Adrenal gland (tissue), 12 donors: ENCODE results near the gene MAP3K9. TPM values are rescaled to one million over a fixed set of nuclear protein-coding genes. Genes with fewer than 3 reads are reported as not detected.
"Not testable (repeated sequence)": the region's sequence is repeated elsewhere in the genome, so short reads cannot be mapped to it uniquely, and the experiment has no call there.

Experiments
- DNase-seq, 7 donors: peaks; one replicate each; pipeline ENCODE4 v3.0.0-alpha.2; 2019 to 2020
- H3K27ac ChIP-seq, 5 donors: fragments of 200-600 bp; sonication (generic) in 4 of 5; 1 replicate in 3 of 5; 2 replicates in 2 of 5; pipeline versions ENCODE4 v1.5.1 to v1.8.0; 2016 to 2020; ENCODE audit warnings: mild to moderate bottlenecking in 1 of 5
- H3K27me3 ChIP-seq: fragments of 200-600 bp; 2 replicates; pipeline ENCODE4 v1.8.0; 2021
- H3K36me3 ChIP-seq, 2 donors: fragments of 200-600 bp; replicated peaks in 1 of 2; 1 replicate in 1 of 2; 2 replicates in 1 of 2; pipeline versions ENCODE4 v1.5.1 to v1.8.0; 2018 to 2022
- H3K4me1 ChIP-seq, 2 donors: fragments of 200-600 bp; replicated peaks in 1 of 2; 1 replicate in 1 of 2; 2 replicates in 1 of 2; pipeline versions ENCODE4 v1.5.1 to v1.8.0; 2018 to 2021
- H3K4me3 ChIP-seq, 4 donors: fragments of 200-600 bp; sonication (generic) in 3 of 4; one replicate each; pipeline ENCODE4 v1.5.1; 2016 to 2018
- H3K9me3 ChIP-seq, 3 donors: fragments of 200-600 bp; sonication (generic) in 1 of 3; replicated peaks in 1 of 3; 1 replicate in 2 of 3; 2 replicates in 1 of 3; pipeline versions ENCODE4 v1.5.1 to v1.8.0; 2016 to 2021
- CTCF ChIP-seq, 6 experiments: fragments of 450-650 bp in 4 of 6; fragments of 200-600 bp in 2 of 6; sonication (generic) in 1 of 6; IDR thresholded peaks; 1 replicate in 5 of 6; 2 replicates in 1 of 6; pipeline versions ENCODE4 v1.5.1 to v1.8.0; 2016 to 2021; ENCODE audit warnings: antibody characterized with exemption in 6 of 6, mild to moderate bottlenecking in 2 of 6, moderate library complexity in 1 of 6
- POLR2A ChIP-seq, 2 donors: fragments of 450-650 bp; IDR thresholded peaks; one replicate each; pipeline ENCODE4 v1.6.1; 2017; ENCODE audit warnings: antibody characterized with exemption in 2 of 2, mild to moderate bottlenecking in 2 of 2, moderate library complexity in 1 of 2
- WGBS, 4 donors: extraction: QIAGEN DNeasy Blood & Tissue Kit in 2 of 4; methylation state at CpG; one replicate each; pipeline versions ENCODE4 v1.1.5 to v1.1.7; 2013 to 2017; 5-methylcytosine and 5-hydroxymethylcytosine counted together
- intact Hi-C, 2 donors: fragments of 100-400 bp; cut with DNase I; formaldehyde crosslinking; loops; one replicate each; pipeline versions ENCODE4 v1.14.1 to v1.15.0; 2022 to 2023
- polyA plus RNA-seq, 3 donors: library from polyadenylated mRNA; stranded (reverse); fragments of 200-250 nt in 2 of 3; fragments of 350-450 nt in 1 of 3; fragmentation: Illumina TruSeq in 1 of 3; extraction: RNeasy Lipid Tissue Mini Kit (QIAGEN cat#74804) in 1 of 3; gene quantifications; one replicate each; pipeline ENCODE4 v1.2.3, GENCODE V29; 2013 to 2014
- total RNA-seq, 9 donors: library from RNA; depleted of rRNA in 4 of 9; stranded (reverse); fragments of >200 nt in 4 of 9; fragments of 120-200 nt in 1 of 9; fragmentation: NEBNext Ultra II Directional in 1 of 9; extraction: Animal tissue kit (Norgen Biotek cat#: 25700) in 1 of 9; gene quantifications; one replicate each; pipeline versions ENCODE4 v1.1.0 to v1.2.4, GENCODE V29; 2013 to 2023
- donor health status: healthy with polysubstance abuse.
- donor health status: Bipolar disorder and iron deficiency.
- donor health status: DM: yes; HTN: yes; CAD: no.
- donor health status: DM: no; HTN: no; CAD: no.
- donor health status: DM: no; HTN: no; CAD: no.
- donor health status: DM: yes; HTN: yes; CAD: no.

MAP3K9 gene
- total and polyA plus RNA-seq, 12 donors = 0.67 to 6.7 (median 2.9) TPM

- no peak overlapping the region for H3K4me3 ChIP-seq
- peak overlapping the region in 2 of 5 donors; percentile 6 to 40 for H3K27ac ChIP-seq
- no peak for TF ChIP-seq CTCF (IDR thresholded peaks at IDR 0.05)
- TF ChIP-seq POLR2A (IDR thresholded peaks at IDR 0.05) = no peak
- H3K36me3 ChIP-seq = no peaks in the 10 kb centered on the region
- peak; percentile 56 to 85 (median 79) for DNase-seq
- no peaks in the 10 kb centered on the region for H3K9me3 ChIP-seq
- H3K4me1 ChIP-seq = peaks cover 0 to 12% of the 10 kb centered on the region in 2 donors
- intact Hi-C loops = no loop called here
- 68 to 72% (median 71%) methylated on average over 6 of the region's 6 CpGs for WGBS, 4 donors
- no peaks in the 10 kb centered on the region for H3K27me3 ChIP-seq
These were observed 101.9 kb downstream of the MAP3K9 start for GRCh38 chr14:70707138-70708038.

GRCh38 chr14:70706177-70706576 lies 103.1 kb downstream of the MAP3K9 start:
- intact Hi-C loops = no loop called here
- H3K4me3 ChIP-seq = no peak overlapping the region
- peak in 5 of 7 donors; percentile 26 to 56 (median 32) for DNase-seq
- TF ChIP-seq CTCF (IDR thresholded peaks at IDR 0.05) = no peak
- TF ChIP-seq POLR2A (IDR thresholded peaks at IDR 0.05) = no peak
- no peaks in the 10 kb centered on the region for H3K27me3 ChIP-seq
- H3K36me3 ChIP-seq = no peaks in the 10 kb centered on the region
- H3K9me3 ChIP-seq = no peaks in the 10 kb centered on the region
- peaks cover 0 to 12% of the 10 kb centered on the region in 2 donors for H3K4me1 ChIP-seq
- H3K27ac ChIP-seq = no peak overlapping the region

- Histone ChIP-seq H3K36me3 (no peaks in the 10 kb centered on the region), H3K9me3 (no peaks in the 10 kb centered on the region), H3K4me1 (peaks cover 0 to 12% of the 10 kb centered on the region in 2 donors), H3K4me3 (no peak overlapping the region), H3K27me3 (no peaks in the 10 kb centered on the region), H3K27ac (no peak overlapping the region)
- 85 to 100% (median 94%) methylated on average over 1 of the region's 1 CpG for WGBS, 4 donors
- no peak for DNase-seq
- TF ChIP-seq POLR2A (IDR thresholded peaks at IDR 0.05) (no peak), CTCF (IDR thresholded peaks at IDR 0.05) (no peak)
- intact Hi-C loops = no loop called here
These were observed 104.4 kb downstream of the MAP3K9 start for GRCh38 chr14:70704960-70705359.

GRCh38 chr14:70703621-70704168 lies 105.6 kb downstream of the MAP3K9 start:
- 81 to 94% (median 91%) methylated on average over 1 of the region's 1 CpG for WGBS, 4 donors
- H3K27me3 ChIP-seq, H3K36me3 ChIP-seq, H3K27ac ChIP-seq, H3K4me3 ChIP-seq, H3K9me3 ChIP-seq, intact Hi-C loops, DNase-seq: not testable (repeated sequence)
- H3K4me1 ChIP-seq = peaks cover 0 to 12% of the 10 kb centered on the region in 2 donors
